Kidney capillary endothelial cell (primary cell): ENCODE data around the gene TMEM185A.
"Not testable (repeated sequence)": the region's sequence is repeated elsewhere in the genome, so short reads cannot be mapped to it uniquely, and the experiment has no call there.

ENCODE experiments used
- DNase-seq: peaks from one replicate; pipeline ENCODE4 v3.0.0-alpha.2; 2018; ENCODE audit warnings: low spot score

Gene TMEM185A

GRCh38 chrX:149626829-149627228, 4.8 kb downstream of the TMEM185A start:
- not testable (repeated sequence) for DNase-seq

GRCh38 chrX:149619662-149620061, 11.9 kb downstream of the TMEM185A start:
- not testable (repeated sequence) for DNase-seq

- DNase-seq = no peak
These were observed 12.7 kb downstream of the TMEM185A start for GRCh38 chrX:149618871-149619270.

GRCh38 chrX:149611623-149612175, 19.9 kb downstream of the TMEM185A start:
- no peak for DNase-seq

- DNase-seq = no peak
These were observed 21.1 kb downstream of the TMEM185A start for GRCh38 chrX:149610511-149610910.

GRCh38 chrX:149607699-149608098, 23.9 kb downstream of the TMEM185A start:
- DNase-seq = no peak

- not testable (repeated sequence) for DNase-seq
These were observed 26.2 kb downstream of the TMEM185A start for GRCh38 chrX:149605248-149605885.

- not testable (repeated sequence) for DNase-seq
These were observed 33.0 kb downstream of the TMEM185A start for GRCh38 chrX:149598603-149599002.

GRCh38 chrX:149595943-149596342, 35.6 kb downstream of the TMEM185A start:
- not testable (repeated sequence) for DNase-seq

- DNase-seq = not testable (repeated sequence)
These were observed 36.4 kb downstream of the TMEM185A start, which contains the start of gene HSFX2 for GRCh38 chrX:149595214-149595613. TSS of gene HSFX2 (minus strand) at chrX:149595314. CDS start at chrX:149594700, 614 bp downstream.

GRCh38 chrX:149590993-149591392, 40.6 kb downstream of the TMEM185A start:
- DNase-seq = not testable (repeated sequence)

- DNase-seq = not testable (repeated sequence)
These were observed 44.2 kb downstream of the TMEM185A start, which contains the start of gene MAGEA9B for GRCh38 chrX:149587359-149587758. TSS of gene MAGEA9B (minus strand) at chrX:149587459. CDS start at chrX:149583179, 4,280 bp downstream.

GRCh38 chrX:149585631-149586030, 46.0 kb downstream of the TMEM185A start:
- not testable (repeated sequence) for DNase-seq

GRCh38 chrX:149573456-149573855, 58.1 kb downstream of the TMEM185A start:
- DNase-seq = not testable (repeated sequence)

- no peak for DNase-seq
These were observed 58.8 kb downstream of the TMEM185A start for GRCh38 chrX:149572743-149573142.

GRCh38 chrX:149571770-149572169, 59.8 kb downstream of the TMEM185A start:
- DNase-seq = no peak

GRCh38 chrX:149570668-149571067, 60.9 kb downstream of the TMEM185A start:
- DNase-seq = no peak

GRCh38 chrX:149569770-149570169, 61.8 kb downstream of the TMEM185A start:
- no peak for DNase-seq

GRCh38 chrX:149568701-149569296, 62.8 kb downstream of the TMEM185A start:
- DNase-seq = no peak

- DNase-seq = no peak
These were observed 63.8 kb downstream of the TMEM185A start for GRCh38 chrX:149567621-149568417.

- DNase-seq = no peak
These were observed 68.2 kb downstream of the TMEM185A start for GRCh38 chrX:149563359-149563758.

- DNase-seq = not testable (repeated sequence)
These were observed 76.3 kb downstream of the TMEM185A start for GRCh38 chrX:149555251-149555650.
